OCI-LY1 (cell line): ENCODE data around the gene LDLRAD4.

Source experiments
- EZH2 ChIP-seq: fragments of 200-600 bp; sonication (generic), shearing (Covaris generic); IDR thresholded peaks from 2 replicates; pipeline ENCODE4 v1.8.0; 2017; ENCODE audit warnings: borderline replicate concordance, mixed run types, mild to moderate bottlenecking, antibody characterized with exemption, low read length, moderate library complexity, mixed read lengths
- TF ChIP-seq, protein P1 (sequence below): fragments of 200-600 bp; sonication (generic), shearing (Covaris generic); IDR thresholded peaks from 2 replicates; pipeline ENCODE4 v1.5.1; 2017; ENCODE audit warnings: mild to moderate bottlenecking, antibody characterized with exemption, low read length, moderate library complexity, mixed read lengths

DNA sequence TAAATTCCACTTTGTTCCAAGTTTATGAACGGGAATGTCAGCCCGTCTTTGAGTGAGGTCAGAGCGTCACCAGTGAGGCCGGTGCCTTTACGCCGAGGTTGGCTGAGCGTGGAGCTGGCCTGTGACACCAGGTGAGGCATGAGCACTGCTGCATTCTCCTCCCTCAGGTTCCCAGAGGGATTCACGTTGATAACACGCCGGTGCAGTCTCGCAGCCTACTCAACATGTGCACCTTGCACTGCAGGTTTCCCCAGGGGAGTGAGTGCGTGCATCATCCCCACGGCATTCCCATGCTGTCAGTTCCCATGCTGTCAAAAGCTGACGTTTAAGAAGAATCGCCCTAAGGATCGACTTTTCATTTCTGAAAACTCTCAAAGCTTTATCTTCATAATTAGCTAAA is 213.3 kb downstream of the LDLRAD4 start:
- no peak for TF ChIP-seq EZH2
- TF ChIP-seq, protein P1, sequence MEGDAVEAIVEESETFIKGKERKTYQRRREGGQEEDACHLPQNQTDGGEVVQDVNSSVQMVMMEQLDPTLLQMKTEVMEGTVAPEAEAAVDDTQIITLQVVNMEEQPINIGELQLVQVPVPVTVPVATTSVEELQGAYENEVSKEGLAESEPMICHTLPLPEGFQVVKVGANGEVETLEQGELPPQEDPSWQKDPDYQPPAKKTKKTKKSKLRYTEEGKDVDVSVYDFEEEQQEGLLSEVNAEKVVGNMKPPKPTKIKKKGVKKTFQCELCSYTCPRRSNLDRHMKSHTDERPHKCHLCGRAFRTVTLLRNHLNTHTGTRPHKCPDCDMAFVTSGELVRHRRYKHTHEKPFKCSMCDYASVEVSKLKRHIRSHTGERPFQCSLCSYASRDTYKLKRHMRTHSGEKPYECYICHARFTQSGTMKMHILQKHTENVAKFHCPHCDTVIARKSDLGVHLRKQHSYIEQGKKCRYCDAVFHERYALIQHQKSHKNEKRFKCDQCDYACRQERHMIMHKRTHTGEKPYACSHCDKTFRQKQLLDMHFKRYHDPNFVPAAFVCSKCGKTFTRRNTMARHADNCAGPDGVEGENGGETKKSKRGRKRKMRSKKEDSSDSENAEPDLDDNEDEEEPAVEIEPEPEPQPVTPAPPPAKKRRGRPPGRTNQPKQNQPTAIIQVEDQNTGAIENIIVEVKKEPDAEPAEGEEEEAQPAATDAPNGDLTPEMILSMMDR = no peak
